GM19372 (cell line): ENCODE measurements around the gene RPS5.

Source experiments
- ATAC-seq: cut with Tn5 transposase; IDR thresholded peaks from one replicate; pipeline ENCODE4 v1.9.1; 2021; ENCODE audit warnings: mild to moderate bottlenecking, low read depth, moderate library complexity; ENCODE audit not compliant: unreplicated experiment

RPS5 gene

DNA sequence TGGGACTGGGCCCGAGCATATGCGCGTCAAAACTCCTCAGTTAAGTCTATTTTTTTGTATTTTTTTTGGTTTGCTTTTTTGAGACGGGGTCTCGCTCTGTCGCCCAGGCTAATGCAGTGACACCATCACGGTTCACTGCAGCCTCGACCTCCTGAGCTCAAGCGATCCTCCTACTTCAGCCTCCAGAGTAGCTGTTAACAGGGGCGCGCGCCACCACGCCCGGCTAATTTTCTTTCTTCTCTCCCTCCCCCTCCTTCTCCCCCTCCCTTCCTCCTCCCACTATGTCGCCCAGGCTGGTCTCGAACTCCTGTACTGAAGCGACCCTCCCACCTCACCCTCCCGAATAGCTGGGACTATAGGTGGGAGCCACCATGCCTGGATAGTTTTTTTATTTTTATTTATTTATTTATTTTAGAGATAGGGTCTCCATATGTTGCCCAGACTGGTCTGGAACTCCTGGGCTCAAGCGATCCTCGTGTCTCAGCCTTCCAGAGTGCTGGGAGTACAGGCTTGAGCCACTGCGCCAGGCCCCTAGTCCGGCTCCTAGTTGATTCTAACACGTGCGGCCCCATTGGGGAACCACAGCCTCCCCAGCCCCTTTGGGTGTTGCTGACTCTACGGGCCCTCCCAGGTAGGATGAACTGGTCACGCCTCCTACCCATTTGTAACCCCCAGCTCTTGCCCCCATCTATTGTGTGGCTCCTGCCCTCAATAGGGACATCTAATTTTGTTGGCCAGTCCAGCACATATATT, 5.4 kb upstream of the RPS5 start:
- ATAC-seq, result no peak

DNA sequence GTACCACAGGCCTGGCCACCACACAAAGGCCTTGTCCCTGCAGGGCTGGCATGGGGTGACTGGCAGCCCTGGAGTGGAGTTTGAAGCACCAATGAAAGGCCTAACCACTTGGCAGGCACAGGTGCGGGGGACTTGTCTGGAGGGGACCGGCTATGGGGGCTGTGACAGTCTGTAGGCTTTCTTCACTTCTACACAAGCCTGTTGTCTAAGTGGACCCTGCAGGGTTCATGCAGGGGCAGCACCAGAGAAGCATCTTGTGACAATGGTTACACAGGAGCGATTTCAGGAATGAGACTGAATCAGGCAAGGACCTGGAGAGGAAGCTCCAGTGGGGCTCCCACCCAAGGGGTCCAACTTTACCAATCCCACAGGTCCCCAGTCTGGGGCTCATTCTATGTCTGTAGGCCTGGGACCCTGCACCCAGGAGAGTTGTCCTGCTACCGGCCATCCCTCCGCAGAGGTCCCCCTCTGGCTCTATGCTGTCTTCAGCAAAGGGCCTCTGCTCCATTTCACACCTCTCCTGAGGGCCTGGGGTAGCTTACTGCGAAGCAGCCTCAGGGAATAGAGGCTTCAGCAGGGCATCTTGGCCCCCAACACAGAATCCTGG, 4.0 kb upstream of the RPS5 start:
- ATAC-seq, result no peak

DNA sequence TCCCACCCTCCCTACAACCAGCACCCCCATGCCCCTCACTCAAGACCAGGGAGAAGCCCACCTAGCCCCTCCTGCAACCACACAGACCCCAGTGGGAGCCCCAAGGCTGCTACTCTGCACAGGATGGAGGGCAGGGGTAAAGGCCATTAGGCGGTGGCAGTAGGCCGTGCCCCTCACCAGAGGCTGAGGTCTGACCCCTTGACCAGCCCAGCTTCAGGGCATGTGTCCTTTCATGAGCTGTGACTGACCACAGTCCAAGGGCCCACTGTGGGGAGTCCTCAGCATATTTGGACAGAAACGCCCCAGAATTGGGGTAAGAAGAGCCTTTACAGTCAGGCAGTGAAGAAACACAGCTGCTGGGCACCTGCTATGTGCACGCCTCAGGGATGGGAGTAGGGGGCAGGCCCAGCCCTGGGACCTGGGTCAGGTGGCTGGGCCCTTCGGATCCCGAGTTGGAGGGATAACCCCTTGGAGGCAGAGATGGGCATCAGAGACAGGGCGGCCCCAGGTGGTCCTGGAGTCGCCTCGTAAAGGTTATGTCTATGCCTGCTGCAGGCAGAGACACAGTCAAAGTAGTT, 1.7 kb upstream of the RPS5 start:
- ATAC-seq, result no peak

DNA sequence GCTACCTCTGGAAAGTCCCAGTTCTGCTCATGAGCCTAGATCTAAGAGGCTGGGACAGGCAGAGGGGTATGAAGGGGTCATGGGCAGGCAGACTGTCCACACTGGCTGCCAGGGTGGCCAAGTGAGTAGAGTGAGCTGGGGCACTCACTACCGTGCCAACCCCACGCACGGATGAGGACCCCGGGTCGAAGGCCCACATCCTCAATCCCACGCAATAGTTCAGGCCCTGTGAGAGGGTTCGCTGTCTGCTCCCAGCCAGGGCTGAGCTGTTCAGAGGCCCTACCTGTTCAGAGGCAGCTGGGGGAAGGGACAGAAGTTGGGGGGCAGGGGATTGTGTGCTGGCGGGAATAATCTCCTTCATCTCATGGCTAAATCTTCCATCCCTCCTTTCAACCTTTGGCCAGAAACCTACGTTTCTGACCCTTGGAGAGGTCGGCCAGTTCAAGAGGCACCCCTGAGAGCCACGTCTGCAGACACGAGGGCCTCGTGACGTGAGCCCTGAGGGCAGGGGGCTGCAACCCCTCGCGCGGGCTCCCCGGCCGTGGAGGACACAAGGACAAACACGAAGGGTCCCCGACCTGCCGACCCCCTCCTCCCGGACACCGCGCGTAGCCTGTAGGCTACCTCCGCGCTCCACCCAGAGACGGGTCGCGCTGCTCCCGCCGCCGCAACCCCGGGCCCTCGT, 1.0 kb upstream of the RPS5 start:
- no peak for ATAC-seq

DNA sequence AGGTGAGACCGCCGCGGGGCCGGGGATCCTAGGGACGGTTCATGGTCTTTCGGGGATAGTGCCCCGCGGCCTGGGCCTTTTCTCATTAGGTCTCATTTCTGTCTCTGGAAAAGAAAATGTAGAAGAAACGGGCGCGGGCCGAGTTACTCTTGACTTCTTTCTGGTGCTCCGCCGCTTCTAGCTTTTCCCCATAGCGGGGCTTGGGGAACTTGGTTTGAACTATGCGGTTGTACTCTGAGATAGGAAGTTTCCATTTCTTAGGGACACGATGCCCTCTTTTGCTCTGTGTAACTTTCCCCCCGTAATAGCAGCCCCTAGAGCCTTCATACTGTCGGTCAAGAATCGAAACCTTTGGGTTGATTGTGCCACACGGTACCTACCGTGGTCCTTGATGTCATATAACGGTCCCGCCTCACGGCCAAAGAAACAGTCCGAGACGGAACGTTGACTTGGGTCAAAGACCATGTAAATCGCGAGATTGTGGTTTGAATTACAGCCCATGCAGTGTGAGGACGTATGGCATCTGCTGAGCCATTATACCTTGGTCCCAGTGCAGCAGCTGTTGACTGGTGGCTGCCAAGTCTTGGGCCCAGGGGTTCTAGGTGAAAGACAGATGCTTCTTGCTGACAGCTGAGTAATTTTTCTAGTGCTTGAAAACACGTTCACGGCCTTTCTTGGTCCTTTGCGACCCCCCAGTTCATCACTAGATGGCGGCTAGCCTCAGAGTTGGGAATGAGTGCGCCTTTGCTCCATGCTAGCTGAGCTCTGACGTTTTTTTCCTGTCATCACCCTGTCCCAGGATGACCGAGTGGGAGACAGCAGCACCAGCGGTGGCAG, 487 bp downstream of the RPS5 start:
- ATAC-seq, result no peak

DNA sequence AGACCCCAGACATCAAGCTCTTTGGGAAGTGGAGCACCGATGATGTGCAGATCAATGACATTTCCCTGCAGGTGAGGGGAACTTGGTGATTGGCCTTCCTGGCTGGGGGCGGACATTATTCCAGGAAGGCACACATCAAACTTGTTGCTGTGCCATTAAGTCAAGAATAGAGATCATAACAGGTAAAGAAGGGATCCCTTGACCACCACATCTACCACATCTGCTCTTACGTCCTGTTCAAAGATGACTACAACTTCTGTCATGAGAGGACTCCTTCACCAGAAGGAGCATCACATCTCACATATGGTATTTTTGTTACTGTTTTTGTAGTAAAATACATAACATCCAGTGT, 1.1 kb downstream of the RPS5 start:
- ATAC-seq, result no peak

DNA sequence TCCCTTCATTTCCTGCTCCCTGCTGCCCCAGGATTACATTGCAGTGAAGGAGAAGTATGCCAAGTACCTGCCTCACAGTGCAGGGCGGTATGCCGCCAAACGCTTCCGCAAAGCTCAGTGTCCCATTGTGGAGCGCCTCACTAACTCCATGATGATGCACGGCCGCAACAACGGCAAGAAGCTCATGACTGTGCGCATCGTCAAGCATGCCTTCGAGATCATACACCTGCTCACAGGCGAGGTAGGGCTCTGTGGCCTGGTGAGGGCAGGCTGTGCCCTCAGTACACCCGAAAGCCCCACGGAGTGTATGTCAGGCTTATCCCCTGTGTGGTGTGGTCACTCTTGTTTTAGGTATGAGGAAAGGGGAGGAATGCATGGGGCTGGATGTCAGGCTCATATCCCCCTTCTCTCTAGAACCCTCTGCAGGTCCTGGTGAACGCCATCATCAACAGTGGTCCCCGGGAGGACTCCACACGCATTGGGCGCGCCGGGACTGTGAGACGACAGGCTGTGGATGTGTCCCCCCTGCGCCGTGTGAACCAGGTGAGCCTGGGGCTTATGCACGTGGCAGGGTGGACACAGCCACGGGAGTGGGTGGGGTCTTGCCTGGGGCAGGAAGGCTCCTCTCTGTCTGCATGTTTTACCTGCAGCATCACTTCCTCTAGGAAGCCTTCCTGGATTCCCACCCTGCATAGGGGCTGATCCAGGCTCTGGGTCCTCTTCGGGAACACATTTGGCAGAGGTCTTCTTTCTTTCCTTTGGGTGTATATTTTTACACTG, 6.1 kb downstream of the RPS5 start:
- ATAC-seq, result no peak

DNA sequence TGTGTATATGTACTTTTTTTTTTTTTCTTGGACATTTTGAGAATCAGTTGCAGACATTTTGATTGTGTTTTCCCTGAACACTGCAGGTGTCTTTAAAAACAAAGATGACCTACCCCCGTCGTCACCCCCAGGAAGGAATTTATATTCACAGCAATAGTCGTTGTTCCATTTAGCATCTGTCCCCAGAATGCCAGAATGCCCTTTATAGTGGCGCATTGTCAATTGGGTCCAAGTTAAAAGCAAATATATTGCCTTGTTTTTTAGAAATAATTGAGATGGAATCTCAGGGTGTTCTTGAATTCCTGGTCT, 6.6 kb downstream of the RPS5 start:
- ATAC-seq, result no peak

DNA sequence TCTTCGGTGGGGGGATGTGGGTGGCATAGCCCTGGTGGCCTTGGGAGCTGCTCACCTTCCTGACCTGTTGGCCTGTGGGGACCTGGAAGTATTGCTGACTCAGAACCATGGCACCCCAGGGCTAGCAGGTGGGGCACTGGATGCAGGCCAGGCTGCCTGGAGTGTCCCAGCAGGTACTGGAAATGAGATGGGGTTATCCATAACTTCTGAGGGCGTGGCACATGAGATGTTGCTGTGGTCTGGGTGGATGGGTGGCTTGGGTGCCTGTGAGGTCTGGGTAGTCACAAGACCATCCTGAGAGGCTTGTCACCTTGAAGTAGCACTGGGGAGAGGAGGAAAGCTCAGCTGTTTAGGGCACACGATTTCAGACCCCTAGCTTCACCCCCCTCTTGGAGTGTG, 7.8 kb downstream of the RPS5 start:
- ATAC-seq, result no peak

DNA sequence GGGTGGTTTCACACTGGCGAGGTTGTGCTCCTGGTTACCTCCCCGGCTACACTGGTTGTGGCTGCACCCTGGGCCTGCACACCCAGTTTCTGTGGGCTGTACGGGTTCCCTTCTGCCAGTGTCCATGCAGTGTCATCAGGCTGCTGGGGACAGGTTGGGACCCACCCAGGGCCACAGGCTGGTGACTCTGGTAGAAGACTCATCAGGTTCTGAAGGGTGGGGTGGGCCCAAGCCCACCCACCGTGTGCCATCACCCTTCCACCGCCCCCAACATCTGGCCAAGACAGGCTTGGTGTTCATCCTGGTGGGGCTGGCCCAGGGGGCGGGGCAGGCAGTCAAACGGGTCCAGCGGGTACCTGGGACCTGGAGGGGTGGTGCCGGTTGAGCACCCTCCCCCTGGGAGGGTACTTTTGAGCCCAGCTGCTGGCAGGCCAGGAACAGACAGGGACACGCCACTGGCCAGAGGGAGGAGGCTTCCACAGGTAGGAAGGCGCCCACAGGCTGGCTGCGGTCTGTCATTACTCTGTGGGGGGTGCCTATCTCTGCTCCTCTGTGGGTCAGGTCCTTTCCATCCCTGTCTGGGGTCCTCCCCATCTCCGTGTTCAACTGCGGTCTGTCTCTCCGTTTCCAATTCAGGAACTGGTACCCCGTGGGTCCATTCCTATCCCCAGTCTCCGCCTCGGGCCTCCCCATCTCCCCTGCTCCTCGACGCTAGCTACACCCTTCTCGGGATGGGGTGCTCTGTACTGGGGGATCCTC, 8.3 kb downstream of the RPS5 start, which contains the start of gene RNF225:
TSS of gene RNF225 (plus strand) at position 437 of the 759 bp plus-strand sequence. CDS start 434 bp downstream, outside the sequence.
- no peak for ATAC-seq

DNA sequence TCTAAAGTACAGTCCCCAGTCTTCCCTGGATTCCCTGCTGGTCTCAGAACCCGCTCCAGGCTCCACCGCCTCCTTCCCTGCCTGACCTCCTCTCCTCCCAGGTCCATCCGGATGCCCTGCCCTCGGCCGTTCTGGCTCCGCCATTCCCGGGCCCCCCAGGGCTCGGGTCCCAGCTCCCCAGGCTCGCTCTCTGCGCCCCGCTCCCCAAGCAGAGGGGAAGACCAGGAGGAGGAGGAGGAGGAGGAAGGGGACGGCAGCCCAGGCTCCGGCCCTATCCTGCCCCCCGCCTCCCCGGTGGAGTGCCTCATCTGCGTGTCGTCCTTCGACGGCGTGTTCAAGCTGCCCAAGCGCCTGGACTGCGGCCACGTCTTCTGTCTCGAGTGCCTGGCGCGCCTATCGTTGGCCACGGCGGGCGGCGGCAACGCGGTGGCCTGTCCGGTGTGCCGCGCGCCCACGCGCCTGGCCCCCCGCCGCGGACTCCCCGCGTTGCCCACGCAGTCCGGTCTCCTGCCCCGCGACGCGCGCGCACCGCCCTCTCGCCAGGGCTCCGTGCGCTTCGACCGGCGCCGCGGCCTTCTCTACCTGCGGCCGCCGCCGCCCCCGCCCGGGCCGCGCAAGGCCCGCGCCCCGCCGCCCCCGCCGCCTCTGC, 9.0 kb downstream of the RPS5 start:
- ATAC-seq, result no peak

DNA sequence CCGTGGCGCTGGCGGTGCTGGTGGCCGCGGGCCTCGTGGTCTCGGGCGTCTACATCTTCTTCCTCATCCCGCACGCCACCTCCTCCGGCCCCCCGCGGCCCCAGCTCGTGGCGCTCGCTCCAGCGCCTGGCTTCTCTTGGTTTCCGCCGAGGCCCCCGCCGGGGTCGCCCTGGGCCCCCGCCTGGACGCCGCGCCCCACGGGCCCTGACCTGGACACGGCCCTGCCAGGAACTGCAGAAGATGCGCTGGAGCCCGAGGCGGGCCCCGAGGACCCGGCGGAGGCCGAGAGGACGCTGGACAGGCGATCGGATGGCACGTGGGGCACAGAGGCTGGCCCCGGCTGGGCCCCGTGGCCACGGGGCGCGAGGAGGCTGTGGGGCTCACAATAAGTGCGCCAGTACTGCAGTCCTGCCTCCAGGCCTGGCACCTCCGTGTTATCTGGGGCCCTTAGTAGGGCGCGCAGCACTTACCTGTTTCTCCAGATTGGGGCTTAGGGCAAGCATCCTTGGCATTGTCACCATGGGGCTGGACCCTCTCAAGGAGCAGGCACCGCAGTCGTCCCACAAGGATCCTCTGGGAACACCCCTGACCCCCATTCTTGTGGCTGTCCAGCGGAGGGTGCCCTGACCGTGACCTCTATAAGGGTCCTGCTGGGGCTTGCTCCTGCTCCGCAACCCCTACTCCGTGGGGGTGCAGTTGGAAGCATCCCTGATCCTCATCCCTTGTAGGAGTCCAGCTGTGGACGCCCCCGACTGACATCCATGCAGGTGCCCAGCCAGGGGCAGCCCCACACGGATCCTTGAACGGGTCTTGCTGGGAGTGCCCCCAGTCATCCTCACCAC, 9.8 kb downstream of the RPS5 start:
- no peak for ATAC-seq

DNA sequence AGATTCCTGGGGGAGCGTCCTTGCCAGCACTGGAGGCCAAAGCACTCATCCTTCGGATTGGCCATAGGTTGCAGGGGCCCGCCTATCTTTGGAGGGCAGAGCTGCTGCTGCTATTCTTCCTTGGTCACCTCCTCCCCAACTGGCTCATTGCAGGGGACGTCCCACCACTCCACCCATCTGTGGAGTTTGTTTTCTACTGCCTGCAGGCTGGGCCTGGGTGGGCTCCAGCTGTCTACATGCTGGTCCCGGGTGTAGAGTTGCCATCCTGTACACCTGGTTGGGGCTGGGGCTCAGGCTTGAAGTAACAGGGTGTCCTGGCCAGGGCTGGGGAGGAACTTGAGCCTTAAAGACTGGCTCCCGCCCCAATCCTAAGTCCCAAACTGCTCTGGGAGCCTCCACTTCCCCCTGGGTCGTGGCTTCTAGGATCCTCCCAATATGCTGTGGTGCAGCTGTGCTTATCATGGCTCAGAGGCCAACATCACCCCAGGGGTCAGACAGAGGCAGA, 10.5 kb downstream of the RPS5 start:
- ATAC-seq, result no peak

DNA sequence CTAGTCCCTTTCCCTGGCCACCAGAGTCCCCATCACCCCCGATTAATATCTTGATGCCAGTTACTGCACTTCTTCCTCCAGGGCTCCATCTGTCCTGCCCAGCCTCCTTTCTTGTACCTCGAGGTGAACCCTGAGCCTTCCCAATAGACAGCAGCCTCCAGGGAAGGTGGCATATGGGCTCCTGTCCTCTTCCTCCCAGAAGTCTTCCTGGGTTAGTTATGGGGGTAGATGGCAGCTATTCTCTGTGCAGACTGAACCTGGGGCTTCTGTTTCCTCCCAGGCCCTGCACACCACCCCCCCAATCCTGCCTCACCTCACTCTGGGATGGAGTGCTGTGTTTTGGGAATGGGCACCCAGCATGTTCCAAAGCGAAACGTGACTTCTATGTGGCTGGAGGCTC, 11.0 kb downstream of the RPS5 start:
- no peak for ATAC-seq

DNA sequence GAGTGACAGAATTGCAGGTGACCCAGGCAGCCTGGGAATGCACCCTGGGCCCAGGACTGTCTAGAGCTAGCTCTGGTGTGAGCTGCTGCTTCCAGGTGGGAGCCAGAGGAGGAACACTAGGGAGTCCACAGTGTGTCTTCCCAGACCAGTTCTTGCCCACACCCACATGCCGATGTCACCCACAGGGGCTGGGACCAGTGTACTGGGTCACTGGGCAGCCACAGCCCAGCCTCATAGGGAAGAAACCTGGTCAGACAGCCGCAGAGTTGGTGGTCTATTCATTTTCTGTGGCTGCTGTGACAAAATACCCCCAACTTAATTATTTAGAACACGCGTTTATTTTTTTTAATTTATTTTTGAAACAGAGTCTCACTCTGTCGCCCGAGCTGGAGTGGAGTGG, 11.5 kb downstream of the RPS5 start:
- no peak for ATAC-seq

DNA sequence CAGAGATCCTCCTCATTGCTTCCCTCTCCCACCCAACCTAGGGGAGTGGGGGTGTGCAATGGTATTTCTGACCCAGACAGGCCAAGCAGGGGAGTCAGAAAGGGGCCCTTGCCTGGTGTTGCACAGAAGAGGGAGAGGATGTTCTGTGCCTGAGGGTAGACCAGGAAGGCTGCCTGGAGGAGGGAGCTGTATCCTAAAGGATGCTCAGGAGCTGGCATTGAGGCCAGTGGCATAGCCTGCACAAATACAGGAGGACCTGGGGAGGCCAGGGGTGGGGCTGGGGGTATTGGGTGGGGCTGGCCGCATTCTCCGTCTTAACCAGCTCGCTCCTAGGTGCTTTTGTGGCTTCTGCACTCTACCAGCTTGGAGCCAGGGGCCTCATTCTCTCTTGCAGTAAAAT, 12.8 kb downstream of the RPS5 start:
- ATAC-seq, result no peak

DNA sequence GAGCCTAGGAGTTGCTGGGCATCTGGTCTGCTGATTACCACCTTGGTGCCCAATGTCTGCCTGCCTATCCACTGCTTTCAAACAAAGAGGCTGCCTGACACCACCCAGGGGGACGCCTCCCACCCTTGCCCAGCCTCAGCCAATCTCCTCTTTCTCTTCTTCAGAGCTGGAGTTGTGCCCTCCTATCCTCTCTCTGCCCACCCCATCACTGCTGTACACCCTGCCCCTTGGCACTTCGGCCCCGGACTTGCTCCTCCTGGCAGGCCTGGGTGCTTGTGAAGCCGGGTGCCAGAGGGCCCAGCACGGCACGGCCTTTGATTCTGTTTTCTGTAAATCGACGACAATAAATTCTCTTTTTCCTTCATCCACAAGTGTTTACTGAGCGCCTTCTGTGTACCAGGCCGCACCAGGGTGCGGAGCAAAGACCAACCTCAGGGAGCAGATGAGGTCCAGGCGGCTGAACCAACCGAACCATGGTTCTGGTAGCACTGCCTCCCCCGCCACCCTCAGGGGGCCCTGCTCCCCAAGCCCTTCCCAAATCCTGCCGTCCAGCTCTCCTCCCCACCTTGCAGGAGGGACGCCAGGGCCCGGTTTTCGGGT, 13.3 kb downstream of the RPS5 start:
- ATAC-seq, result no peak
